ENCODE data around the gene EFTUD2. TPM values are rescaled to one million over a fixed set of nuclear protein-coding genes. Genes with fewer than 3 reads are reported as not detected.

The EFTUD2 gene
- total RNA-seq, 4 donors from 2014 or later, result 62.5 to 131 (median 75.0) TPM

DNA sequence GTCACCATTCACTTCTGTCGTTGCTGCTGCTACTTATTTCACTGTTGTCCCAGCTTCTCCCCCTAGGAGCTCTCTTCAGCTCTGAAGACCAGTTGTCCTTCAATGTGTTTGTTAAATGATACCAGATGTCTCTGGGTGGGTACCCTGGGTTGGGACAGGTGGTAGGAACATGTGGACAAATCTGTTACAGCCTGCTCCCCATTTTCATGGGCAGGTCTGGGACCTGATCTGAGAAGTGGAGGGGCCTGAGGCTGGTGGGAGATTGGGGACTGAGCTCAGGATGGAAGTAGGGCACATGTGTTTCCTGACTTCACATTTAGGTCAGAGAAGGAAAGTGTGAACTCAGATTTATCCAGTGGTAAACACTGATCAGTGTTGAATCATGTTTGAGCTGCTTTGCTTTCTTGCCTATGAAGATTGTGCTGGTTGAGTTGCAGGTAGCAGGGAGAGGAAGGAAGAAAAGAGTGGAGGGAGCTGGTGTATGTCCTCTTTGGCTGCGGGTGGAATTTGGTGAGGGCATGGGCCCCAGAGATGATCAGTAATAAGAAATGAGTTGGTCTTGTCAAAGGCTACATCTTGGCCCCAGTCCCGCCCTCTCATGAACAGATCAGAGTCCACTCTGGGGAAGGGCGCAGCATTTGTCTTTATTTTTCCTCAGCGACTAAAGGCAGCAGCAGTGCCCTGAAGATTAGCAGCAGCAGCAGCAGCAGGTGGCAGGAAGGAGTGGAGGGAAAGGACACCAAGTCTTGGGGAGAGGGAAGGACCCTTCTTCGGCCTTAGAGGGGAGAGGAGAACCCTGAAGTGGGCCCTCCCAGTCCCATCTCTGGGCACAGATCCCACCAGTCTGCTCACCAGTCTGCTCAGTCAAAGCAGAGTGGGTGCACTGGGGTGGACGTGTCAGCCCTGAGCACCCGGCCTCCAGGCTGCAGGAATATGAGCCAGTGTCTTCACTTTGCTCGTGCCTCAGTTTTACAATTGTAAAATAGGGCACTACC lies 6.1 kb upstream of the EFTUD2 start:
- TF ChIP-seq, protein P1, sequence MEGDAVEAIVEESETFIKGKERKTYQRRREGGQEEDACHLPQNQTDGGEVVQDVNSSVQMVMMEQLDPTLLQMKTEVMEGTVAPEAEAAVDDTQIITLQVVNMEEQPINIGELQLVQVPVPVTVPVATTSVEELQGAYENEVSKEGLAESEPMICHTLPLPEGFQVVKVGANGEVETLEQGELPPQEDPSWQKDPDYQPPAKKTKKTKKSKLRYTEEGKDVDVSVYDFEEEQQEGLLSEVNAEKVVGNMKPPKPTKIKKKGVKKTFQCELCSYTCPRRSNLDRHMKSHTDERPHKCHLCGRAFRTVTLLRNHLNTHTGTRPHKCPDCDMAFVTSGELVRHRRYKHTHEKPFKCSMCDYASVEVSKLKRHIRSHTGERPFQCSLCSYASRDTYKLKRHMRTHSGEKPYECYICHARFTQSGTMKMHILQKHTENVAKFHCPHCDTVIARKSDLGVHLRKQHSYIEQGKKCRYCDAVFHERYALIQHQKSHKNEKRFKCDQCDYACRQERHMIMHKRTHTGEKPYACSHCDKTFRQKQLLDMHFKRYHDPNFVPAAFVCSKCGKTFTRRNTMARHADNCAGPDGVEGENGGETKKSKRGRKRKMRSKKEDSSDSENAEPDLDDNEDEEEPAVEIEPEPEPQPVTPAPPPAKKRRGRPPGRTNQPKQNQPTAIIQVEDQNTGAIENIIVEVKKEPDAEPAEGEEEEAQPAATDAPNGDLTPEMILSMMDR (IDR thresholded peaks at IDR 0.05), result no peak

DNA sequence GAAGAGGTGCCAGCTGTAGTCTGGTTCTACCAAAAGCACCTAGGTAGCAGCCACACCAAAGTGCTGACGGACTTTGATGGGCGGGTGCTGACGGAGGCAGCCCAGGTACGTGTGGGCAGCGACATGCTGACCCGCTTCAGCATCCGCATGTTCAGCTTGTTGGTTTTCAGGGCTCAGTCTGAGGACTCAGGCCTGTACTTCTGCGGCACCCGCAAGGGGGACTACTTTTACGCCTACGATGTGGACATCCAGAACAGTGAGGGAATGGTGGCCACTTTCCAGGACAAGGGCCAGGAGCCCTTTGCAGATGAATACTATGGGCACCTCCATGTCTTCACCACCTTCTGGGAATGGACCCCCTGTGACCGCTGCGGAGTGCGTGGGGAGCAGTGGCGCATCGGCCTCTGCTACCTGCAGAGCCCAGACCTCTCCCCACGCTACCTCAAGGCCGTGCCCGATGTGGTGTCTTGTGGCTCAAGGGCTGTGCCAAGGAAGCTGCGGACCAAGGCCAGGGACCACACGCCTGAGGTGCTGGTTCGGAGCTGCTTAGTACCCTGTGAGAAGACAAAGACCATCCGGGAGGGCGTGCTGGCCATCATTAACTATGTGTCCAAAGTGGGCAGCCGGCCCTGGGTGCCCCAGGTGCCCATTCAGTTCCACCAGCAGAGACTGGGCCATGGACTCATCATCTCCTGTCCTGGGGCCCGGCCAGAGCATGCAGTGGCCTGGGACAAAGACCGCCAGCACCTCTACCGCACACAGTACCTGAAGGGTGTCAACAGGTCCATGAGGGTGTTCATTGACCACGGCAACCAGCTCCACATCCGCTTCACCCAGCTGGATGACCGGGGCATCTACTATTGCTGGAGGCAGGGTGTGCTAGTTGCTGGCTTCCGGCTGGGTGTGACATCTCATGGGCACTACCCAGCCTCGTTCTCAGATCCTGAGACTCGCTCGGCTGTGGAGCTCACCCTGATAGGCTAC lies 5.0 kb upstream of the EFTUD2 start:
- TF ChIP-seq, protein P1 (IDR thresholded peaks at IDR 0.05), result no peak
- DNase-seq (ENCODE audit: low spot score), result no peak
- no peak for ATAC-seq (ENCODE audit: low FRiP score)

More for the DNA sequence above, 6.1 kb upstream of the EFTUD2 start:
- DNase-seq (ENCODE audit: low spot score) (no peak), ATAC-seq (ENCODE audit: low FRiP score) (no peak)

DNA sequence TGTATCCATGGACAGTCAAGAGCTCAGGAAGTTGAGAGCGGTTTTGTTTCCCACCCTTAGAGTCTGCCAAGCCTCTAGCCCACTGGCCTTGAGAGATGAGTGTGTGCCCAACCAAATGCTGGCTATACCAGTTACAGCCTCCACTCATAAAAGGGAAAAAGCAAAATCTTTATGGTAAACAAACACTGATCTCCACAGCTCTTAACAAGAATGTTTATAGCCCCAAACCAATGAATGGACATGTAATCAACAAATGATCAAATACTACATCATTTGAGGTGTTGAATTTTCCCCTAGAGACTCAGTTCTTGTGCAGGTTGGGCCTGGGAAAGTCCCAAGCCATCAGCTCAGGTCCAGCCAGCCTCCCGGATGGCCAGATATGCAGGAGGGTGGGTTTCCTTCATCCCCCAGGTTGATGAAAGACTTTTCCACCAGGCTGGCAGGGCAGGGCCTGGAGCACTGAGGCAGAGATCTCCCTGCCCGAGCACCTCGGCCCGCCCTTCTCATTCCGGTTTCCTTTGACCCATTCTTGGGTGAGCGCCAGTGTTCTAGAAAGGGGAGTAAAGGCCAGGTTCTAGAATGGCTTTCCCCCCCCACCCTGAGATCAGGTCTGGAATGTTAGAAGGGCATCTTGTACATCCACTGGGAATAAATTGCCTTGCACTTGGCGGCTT lies 3.9 kb upstream of the EFTUD2 start:
- DNase-seq (ENCODE audit: low spot score) (no peak), ATAC-seq (ENCODE audit: low FRiP score) (no peak)
- TF ChIP-seq, protein P1 (IDR thresholded peaks at IDR 0.05), result no peak

DNA sequence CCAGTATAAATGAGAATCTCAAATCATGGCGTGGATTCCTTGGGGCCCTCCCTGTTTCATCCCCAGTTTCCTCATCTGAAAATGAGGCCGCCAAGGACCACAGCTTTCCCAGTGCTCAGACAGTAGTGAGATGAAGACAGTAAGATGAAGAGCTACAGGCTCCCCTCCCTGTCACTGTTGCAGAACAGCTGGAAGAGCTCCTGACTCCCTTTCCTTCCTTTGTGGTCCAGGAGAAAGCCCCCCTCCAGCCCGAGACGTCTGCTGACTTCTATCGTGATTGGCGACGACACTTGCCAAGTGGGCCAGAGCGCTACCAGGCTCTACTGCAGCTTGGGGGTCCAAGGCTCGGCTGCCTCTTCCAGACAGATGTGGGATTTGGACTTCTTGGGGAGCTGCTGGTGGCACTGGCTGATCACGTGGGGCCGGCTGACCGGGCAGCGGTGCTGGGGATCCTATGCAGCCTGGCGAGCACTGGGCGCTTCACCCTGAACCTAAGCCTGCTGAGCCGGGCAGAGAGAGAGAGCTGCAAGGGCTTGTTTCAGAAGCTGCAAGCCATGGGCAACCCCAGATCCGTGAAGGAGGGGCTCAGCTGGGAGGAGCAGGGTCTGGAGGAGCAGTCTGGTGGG lies 3.0 kb upstream of the EFTUD2 start:
- TF ChIP-seq, protein P1 (IDR thresholded peaks at IDR 0.05), result no peak
- DNase-seq (ENCODE audit: low spot score) (no peak), ATAC-seq (ENCODE audit: low FRiP score) (no peak)

DNA sequence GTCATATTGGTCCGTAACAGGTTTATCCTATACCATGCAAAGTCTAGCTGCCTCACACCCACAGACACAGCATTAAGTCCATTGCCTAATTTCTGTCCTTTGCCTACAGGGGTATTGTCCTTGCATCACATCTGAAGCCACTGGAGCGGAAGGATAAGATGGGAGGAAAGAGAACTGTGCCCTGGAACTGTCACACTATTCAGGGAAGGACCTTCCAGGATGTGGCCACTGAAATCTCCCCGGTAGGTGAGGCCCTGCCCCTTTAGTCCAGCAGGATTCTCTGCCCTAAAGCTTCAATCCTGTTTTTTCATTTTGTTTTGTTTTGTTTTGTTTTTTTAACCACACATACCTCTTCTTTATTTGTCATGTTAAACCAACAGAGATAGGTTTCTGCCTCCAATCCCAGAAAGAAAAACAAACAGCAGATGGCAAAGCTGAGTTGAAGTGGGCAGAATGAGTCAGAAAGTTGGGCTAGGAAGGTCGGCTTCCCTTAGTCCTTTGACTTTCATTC lies 2.2 kb upstream of the EFTUD2 start:
- DNase-seq (ENCODE audit: low spot score) (no peak), ATAC-seq (ENCODE audit: low FRiP score) (no peak)
- TF ChIP-seq, protein P1 (IDR thresholded peaks at IDR 0.05), result no peak

DNA sequence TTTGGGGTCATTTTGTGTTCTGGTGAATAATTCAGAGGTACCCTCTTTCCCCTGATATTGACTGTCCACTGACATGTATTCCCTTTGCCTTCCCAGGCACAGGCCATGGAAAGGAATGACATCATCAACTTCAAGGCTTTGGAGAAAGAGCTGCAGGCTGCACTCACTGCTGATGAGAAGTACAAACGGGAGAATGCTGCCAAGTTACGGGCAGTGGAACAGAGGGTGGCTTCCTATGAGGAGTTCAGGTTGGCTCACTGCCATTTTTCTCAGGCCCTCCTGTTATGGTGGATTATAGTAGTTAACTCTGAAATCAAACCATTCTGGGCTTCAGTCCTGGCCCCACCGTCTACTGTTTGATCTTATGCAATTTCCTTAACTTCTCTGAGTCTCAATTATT lies 1.6 kb upstream of the EFTUD2 start:
- TF ChIP-seq, protein P1 (IDR thresholded peaks at IDR 0.05), result no peak
- DNase-seq (ENCODE audit: low spot score) (no peak), ATAC-seq (ENCODE audit: low FRiP score) (peak; percentile 41)
